HG02678 (cell line): ENCODE results near the gene PLD5.
"Not testable (repeated sequence)": the region's sequence is repeated elsewhere in the genome, so short reads cannot be mapped to it uniquely, and the experiment has no call there.

Experiments used
- ATAC-seq: cut with Tn5 transposase; IDR thresholded peaks from one replicate; pipeline ENCODE4 v1.9.1; 2021; ENCODE audit warnings: mild to moderate bottlenecking, moderate library complexity; ENCODE audit not compliant: unreplicated experiment

The PLD5 gene

DNA sequence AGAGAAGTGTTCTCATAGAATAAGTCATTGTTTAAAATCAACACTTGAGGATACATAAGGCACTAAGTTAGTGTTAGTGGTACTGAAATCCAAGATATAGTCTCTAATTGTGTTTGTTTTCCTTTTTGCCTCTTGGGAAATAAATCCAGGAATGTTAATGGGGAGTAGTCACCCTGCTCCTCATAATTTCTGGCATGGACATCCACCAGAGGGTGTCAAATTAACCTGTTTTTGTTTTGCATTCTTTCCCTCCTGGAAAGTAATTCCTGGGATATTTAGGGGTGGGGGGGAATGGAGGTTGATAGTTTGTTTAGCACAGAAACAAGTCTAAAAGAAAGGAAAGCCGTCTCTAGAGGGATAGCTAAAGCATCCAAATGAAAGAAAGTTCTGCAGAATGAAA is 437.8 kb downstream of the PLD5 start:
- ATAC-seq = no peak

DNA sequence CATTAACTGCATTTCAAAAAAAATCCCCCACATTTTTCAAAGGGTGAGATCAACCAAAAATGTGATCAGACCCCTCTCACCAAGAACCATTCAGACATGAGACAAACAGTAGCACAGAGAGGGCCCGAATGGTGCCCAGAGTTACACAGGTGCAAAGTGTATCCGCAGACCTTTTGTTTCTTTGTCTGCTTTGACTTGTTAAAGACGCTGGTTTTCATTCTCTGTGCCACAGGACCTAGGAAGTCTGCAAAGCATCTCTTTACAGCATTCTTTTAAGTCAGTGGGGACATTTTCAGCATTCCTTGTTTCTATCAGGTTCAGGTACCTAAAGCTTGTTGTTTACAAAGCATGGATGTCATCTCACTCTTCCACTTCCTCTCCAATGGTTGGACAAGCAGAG is 438.4 kb downstream of the PLD5 start:
- ATAC-seq = no peak

DNA sequence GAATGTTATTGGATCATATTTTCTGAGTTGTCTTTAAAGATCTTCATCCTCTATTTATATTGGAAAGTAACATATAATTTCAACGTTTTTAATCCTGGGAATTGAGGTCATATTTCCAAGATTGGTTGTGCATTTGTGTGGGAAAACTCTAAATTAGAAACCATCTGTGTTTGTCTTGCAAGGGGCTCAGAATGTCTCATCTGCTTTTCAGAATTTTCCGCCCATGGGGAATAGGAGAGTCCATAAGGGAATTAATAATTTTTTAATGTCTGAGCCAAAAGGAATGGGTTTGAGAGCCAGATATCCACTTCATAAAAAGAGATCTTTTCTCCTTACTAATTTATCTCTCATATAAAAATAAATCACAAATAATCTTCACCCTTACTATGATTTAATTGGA is 440.8 kb downstream of the PLD5 start:
- ATAC-seq = no peak

- ATAC-seq = no peak
These were observed 443.1 kb downstream of the PLD5 start for GRCh38 chr1:242081446-242081845.

DNA sequence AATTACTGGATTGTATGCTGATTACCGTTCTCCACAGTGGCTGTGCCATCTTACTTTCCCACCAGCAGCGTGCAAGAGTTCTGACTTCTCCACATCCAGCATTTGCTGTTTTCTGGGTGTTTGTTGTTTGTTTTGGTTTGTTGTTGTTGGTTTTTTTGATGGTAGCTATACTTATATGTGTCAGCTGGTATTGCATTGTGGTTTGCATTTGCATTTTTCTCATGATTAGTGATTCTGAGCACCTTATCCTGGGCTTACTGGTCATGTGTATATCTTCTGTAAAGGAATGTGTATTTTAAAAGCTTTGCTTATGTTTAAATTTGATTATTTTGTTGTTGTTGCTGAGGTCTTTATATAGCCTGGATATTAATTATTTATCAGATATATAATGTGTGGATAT is 458.7 kb downstream of the PLD5 start:
- ATAC-seq = no peak

DNA sequence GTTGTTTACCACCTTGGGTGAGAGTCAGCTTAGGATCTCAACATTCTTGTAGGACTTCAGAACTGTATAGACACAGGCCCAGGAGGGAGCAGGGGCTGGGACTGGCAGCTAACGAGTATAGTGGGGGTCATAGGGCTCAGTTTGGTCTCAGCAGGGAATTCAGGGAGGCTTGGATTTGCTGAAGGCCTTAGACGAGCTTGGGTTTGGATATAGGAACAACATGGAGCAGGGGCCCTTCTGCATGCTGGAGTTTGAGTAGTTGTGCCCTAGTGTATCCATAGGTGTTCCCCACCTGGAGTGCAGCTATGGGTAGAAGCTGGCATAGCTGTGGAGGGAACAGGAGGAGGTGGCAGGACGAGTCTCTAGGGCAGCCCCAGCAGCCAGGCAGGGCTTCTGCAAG is 462.2 kb downstream of the PLD5 start:
- no peak for ATAC-seq

GRCh38 chr1:242059976-242060375 is 464.5 kb downstream of the PLD5 start:
- ATAC-seq = no peak

DNA sequence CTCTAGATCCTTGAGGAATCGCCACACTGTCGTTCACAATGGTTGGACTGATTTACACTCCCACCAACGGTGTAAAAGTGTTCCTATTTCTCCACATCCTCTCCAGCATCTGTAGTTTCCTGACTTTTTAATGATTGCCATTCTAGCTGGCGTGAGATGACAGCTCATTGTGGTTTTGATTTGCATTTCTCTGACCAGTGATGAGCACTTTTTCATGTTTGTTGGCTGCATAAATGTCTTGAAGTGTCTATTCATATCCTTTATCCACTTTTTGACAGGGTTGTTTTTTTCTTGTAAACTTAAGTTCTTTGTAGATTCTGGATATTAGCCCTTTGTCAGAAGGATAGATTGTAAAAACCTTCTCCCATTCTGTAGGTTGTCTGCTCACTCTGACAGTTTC is 465.9 kb downstream of the PLD5 start:
- ATAC-seq = peak; percentile 78

DNA sequence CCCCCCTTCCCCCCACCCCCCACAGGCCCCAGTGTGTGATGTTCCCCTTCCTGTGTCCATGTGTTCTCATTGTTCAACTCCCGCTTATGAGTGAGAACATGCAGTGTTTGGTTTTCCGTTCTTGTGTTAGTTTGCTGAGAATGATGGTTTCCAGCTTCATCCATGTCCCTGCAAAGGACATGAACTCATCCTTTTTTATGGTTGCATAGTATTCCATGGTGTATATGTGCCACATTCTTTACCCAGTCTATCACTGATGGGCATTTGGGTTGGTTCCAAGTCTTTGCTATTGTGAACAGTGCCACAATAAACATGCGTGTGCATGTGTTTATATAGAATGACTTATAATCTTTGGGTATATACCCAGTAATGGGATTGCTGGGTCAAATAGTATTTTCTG is 466.3 kb downstream of the PLD5 start:
- not testable (repeated sequence) for ATAC-seq

DNA sequence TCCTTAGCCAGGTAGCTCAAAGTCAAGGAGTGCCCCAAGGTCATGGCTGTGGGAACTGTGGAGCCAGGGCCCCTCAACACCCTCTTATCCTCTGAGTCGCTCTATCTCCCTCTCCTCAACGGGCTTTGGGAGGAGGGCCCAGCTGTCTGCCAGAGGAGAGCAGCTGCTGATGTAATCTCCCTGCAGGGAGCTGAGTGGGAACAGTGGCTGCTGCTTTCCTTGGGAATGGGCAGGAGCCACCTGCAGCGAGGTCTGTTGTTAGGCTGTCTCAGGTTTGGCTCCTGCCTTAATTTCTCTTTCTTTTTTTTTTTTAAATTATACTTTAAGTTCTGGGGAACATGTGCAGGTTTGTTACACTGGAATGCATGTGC is 466.8 kb downstream of the PLD5 start:
- no peak for ATAC-seq

DNA sequence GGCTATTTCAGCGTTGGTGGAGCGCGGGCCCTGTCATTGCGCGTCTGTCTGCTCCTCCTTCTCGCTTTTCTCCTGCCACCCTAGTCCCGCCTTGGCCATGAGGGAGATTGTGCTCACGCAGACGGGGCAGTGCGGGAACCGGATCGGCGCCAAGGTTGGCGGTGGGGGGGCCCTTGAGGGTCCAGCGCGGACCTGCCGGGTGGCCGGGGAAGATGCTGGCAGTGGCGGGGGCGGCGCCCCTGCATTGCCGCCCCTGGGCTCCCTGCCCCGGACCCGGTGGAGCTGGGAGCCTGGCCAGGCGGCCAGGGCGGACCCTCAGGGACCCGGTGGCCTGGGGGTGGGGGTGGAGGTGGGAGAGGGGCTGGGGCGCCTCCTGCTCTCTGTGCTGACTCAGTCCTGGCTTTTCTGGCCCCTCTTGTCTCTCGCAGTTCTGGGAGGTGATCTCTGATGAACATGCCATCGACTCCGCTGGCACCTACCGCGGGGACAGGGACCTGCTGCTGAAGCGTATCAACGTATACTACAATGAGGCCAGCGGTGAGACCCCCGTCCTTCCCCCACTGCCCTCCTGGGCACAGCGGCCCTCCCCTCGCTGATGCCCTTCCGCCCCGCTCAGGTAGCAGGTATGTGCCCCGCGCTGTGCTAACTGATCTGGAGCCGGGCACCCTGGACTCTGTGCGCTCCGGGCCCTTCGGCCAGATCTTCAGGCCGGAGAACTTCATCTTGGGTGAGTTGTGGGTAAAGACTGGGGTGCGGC is 467.3 kb downstream of the PLD5 start:
- ATAC-seq = no peak

DNA sequence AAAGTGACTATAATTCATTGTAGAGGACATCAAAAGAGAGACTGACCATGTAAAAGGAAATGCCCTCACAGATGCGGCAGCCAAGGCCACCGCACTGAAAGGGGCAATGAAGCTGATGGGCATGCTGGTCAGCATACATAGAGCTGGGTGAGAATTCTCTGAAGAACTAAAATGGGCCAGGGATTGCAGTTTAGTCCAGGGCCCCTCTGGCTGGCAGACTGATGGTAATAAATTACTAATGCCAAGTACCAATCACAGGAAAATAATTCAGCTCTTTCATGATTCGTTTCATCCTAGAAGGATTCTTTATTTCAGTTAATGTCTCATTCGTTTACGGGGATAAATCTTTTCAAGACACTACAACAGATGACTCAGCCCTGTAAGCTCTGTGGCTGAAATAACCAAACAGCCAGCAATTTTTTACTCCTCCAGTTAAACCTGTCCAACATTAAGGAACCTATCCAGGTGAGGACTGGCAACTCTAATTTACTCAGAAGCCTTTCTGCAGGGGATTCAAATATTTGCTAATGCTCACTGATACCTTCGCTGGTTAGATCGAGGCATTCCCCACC is 468.7 kb downstream of the PLD5 start:
- ATAC-seq = no peak

- no peak for ATAC-seq
These were observed 481.3 kb downstream of the PLD5 start for GRCh38 chr1:242043165-242043564.

- ATAC-seq = no peak
These were observed 490.1 kb downstream of the PLD5 start for GRCh38 chr1:242034392-242034791.

- ATAC-seq = no peak
These were observed 491.1 kb downstream of the PLD5 start for GRCh38 chr1:242033447-242033846.
